Mammary epithelial cell (primary cell): Measurements from ENCODE around the gene NR2F1-AS1.

Experiments
- CTCF ChIP-seq, 2 donors: IDR thresholded peaks in 1 of 2; conservative IDR thresholded peaks in 1 of 2; 2 replicates each; pipeline ENCODE4 v1.5.1; 2011 to 2012; ENCODE audit warnings: inconsistent platforms in 2 of 2, low read length in 2 of 2, mild to moderate bottlenecking in 2 of 2, control low read depth in 1 of 2, low read depth in 1 of 2; ENCODE audit not compliant: insufficient read depth in 1 of 2; ENCODE audit errors: extremely low read depth in 1 of 2
- EZH2 ChIP-seq: IDR thresholded peaks from 2 replicates; pipeline ENCODE4 v1.6.1; 2012; ENCODE audit warnings: low read length, inconsistent platforms, borderline replicate concordance

- no peak for TF ChIP-seq CTCF (conservative IDR thresholded peaks at IDR 0.05 in 1 of 2, IDR thresholded peaks at IDR 0.05 in 1 of 2; ENCODE audit: extremely low read depth in 1 of 2, insufficient read depth in 1 of 2, low read depth in 1 of 2, low read length in 2 of 2)
- TF ChIP-seq EZH2 = no peak
Measured at GRCh38 chr5:93572101-93572607, 8.9 kb downstream of the NR2F1-AS1 start.
